PC-3 (cell line): ENCODE data around the gene ARHGEF26.

Source experiments
- EZH2 ChIP-seq: fragments of 300-600 bp; sonication (generic); IDR thresholded peaks from one replicate; pipeline ENCODE4 v1.6.1; 2017; ENCODE audit warnings: antibody characterized with exemption, mild to moderate bottlenecking, low read length; ENCODE audit not compliant: unreplicated experiment
- EZH2phosphoT487 ChIP-seq: fragments of 300-600 bp; sonication (generic); IDR thresholded peaks from 2 replicates; pipeline ENCODE4 v1.6.1; 2018; ENCODE audit warnings: mild to moderate bottlenecking, antibody characterized with exemption, low read length, borderline replicate concordance
- TF ChIP-seq, protein P1 (sequence below): fragments of 300-600 bp; sonication (generic); conservative IDR thresholded peaks from 2 replicates; pipeline ENCODE4 v1.5.1; 2017; ENCODE audit warnings: antibody characterized with exemption, low read depth, mild to moderate bottlenecking, low read length

DNA sequence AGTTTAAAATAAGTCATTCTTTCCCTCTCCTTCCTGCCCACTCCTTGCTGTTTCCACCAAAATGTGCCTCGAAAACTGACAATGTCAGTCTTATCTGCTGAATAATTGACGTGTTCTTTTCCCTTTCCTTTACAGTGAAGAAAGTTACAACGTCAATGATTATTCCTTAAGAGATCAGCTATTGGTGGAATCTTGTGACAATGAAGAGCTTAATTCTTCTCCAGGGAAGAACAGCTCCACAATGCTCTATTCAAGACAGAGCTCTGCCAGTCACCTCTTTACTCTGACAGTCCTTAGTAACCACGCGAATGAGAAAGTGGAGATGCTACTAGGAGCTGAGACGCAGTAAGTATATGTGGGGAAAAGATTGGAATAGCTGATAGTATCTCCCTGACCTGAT lies 119.0 kb downstream of the ARHGEF26 start:
- TF ChIP-seq, protein P1, sequence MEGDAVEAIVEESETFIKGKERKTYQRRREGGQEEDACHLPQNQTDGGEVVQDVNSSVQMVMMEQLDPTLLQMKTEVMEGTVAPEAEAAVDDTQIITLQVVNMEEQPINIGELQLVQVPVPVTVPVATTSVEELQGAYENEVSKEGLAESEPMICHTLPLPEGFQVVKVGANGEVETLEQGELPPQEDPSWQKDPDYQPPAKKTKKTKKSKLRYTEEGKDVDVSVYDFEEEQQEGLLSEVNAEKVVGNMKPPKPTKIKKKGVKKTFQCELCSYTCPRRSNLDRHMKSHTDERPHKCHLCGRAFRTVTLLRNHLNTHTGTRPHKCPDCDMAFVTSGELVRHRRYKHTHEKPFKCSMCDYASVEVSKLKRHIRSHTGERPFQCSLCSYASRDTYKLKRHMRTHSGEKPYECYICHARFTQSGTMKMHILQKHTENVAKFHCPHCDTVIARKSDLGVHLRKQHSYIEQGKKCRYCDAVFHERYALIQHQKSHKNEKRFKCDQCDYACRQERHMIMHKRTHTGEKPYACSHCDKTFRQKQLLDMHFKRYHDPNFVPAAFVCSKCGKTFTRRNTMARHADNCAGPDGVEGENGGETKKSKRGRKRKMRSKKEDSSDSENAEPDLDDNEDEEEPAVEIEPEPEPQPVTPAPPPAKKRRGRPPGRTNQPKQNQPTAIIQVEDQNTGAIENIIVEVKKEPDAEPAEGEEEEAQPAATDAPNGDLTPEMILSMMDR, result no peak
- no peak for TF ChIP-seq EZH2
- TF ChIP-seq EZH2phosphoT487, result no peak
